GM19397 (cell line): Measurements from ENCODE around the gene AKAP9.
"Not testable (repeated sequence)": the region's sequence is repeated elsewhere in the genome, so short reads cannot be mapped to it uniquely, and the experiment has no call there.

Experiments used
- ATAC-seq: cut with Tn5 transposase; IDR thresholded peaks from one replicate; pipeline ENCODE4 v1.9.1; 2021; ENCODE audit warnings: mild to moderate bottlenecking, moderate library complexity; ENCODE audit not compliant: unreplicated experiment

Gene AKAP9

GRCh38 chr7:92058040-92058439 lies 117.4 kb downstream of the AKAP9 start:
- ATAC-seq, result no peak

- ATAC-seq, result no peak
Observed at GRCh38 chr7:92058899-92059298, 118.2 kb downstream of the AKAP9 start.

- no peak for ATAC-seq
Observed at GRCh38 chr7:92061154-92061553, 120.5 kb downstream of the AKAP9 start.

- ATAC-seq, result no peak
Observed at GRCh38 chr7:92064438-92065029, 123.9 kb downstream of the AKAP9 start.

- ATAC-seq, result no peak
Observed at GRCh38 chr7:92071032-92071431, 130.4 kb downstream of the AKAP9 start.

GRCh38 chr7:92072121-92072520 lies 131.5 kb downstream of the AKAP9 start:
- no peak for ATAC-seq

- no peak for ATAC-seq
Observed at GRCh38 chr7:92072708-92073107, 132.0 kb downstream of the AKAP9 start.

GRCh38 chr7:92075455-92076158 lies 134.9 kb downstream of the AKAP9 start:
- no peak for ATAC-seq

- no peak for ATAC-seq
Observed at GRCh38 chr7:92076509-92076908, 135.8 kb downstream of the AKAP9 start.

GRCh38 chr7:92083922-92084321 lies 143.3 kb downstream of the AKAP9 start:
- not testable (repeated sequence) for ATAC-seq

- no peak for ATAC-seq
Observed at GRCh38 chr7:92088266-92088665, 147.6 kb downstream of the AKAP9 start.

GRCh38 chr7:92092210-92092609 lies 151.5 kb downstream of the AKAP9 start:
- ATAC-seq, result no peak

- ATAC-seq, result no peak
Observed at GRCh38 chr7:92095380-92095779, 154.7 kb downstream of the AKAP9 start.

GRCh38 chr7:92100534-92100933 lies 159.9 kb downstream of the AKAP9 start:
- no peak for ATAC-seq

- ATAC-seq, result not testable (repeated sequence)
Observed at GRCh38 chr7:92102862-92103261, 162.2 kb downstream of the AKAP9 start.

GRCh38 chr7:92108821-92109220 lies 168.2 kb downstream of the AKAP9 start:
- no peak for ATAC-seq

- no peak for ATAC-seq
Observed at GRCh38 chr7:92110857-92111256, 170.2 kb downstream of the AKAP9 start.

GRCh38 chr7:92115821-92116220 lies 175.2 kb downstream of the AKAP9 start:
- no peak for ATAC-seq

GRCh38 chr7:92116949-92117348 lies 176.3 kb downstream of the AKAP9 start:
- no peak for ATAC-seq

- no peak for ATAC-seq
Observed at GRCh38 chr7:92119213-92119759, 178.6 kb downstream of the AKAP9 start.

- no peak for ATAC-seq
Observed at GRCh38 chr7:92121681-92122080, 181.0 kb downstream of the AKAP9 start.

- ATAC-seq, result no peak
Observed at GRCh38 chr7:92131093-92131492, 190.4 kb downstream of the AKAP9 start.
